Adrenal gland (tissue), 5 donors: ENCODE measurements around the gene ADD3.

Experiments used
- CTCF ChIP-seq, 6 experiments: fragments of 450-650 bp in 4 of 6; fragments of 200-600 bp in 2 of 6; sonication (generic) in 1 of 6; IDR thresholded peaks; 1 replicate in 5 of 6; 2 replicates in 1 of 6; pipeline versions ENCODE4 v1.5.1 to v1.8.0; 2016 to 2021; ENCODE audit warnings: antibody characterized with exemption in 6 of 6, mild to moderate bottlenecking in 2 of 6, moderate library complexity in 1 of 6
- POLR2A ChIP-seq, 2 donors: fragments of 450-650 bp; IDR thresholded peaks; one replicate each; pipeline ENCODE4 v1.6.1; 2017; ENCODE audit warnings: antibody characterized with exemption in 2 of 2, mild to moderate bottlenecking in 2 of 2, moderate library complexity in 1 of 2
- donor health status: DM: no; HTN: no; CAD: no.

GRCh38 chr10:110057456-110057855 lies 49.7 kb downstream of the ADD3 start:
- no peak for TF ChIP-seq CTCF (IDR thresholded peaks at IDR 0.05)
- TF ChIP-seq POLR2A (IDR thresholded peaks at IDR 0.05) = no peak
